ENCODE measurements around the gene EMC8. TPM values are rescaled to one million over a fixed set of nuclear protein-coding genes. Genes with fewer than 3 reads are reported as not detected.

EMC8 gene
- total and polyA plus RNA-seq, 2 donors (not counting 1 experiment from before 2014, with no cell fraction given): 22.1 to 33.1 TPM

DNA sequence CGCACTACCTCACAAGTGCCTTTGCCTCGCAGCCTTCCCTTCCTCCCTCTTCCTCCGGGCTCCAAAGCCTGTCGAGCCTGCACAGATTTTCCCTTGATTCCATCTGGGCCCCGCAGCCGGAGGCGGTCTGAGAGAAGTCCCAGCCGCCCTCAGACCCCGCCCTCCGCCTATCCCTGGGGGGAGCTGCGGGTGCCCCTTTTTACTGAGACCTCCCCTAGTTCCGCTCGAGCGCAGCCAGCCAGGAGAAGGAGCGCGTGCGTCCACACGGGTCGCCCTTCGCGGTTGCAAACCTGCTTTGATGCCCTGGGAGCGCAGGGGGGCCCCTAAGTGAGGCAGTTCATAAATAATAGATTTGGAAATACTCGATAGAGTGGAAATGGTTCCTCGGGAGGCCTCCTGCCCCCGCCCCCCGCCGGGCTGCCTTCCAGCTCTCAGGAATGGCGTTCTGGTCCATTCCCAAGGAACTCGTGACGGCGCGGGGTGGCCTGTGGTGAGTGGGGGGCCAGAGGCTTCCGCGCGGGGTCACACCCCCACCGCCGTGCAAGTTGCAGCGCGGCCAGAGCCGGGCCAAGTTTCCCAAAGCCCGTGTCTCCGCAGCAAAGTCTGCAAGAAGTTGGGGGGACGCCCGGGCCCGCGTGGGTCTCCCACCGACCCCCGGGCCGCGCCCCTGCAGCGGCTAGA lies 49.1 kb downstream of the EMC8 start:
- Histone ChIP-seq H3K27me3 (replicated peaks in 1 of 4; ENCODE audit: control extremely low read depth in 1 of 4, control insufficient read depth in 3 of 4, insufficient read depth in 4 of 4, low read length in 3 of 4) (no peaks in the 10 kb centered on the region), H3K9me3 (ENCODE audit: control extremely low read depth in 1 of 3, control insufficient read depth in 2 of 3, insufficient read depth in 1 of 3, low read length in 2 of 3) (no peaks in the 10 kb centered on the region), H3K27ac (ENCODE audit: low read length in 2 of 2) (peak overlapping the region; percentile 58 to 68), H2AFZ (ENCODE audit: insufficient read depth, low read depth, low read length, poor library complexity, severe bottlenecking) (peak overlapping the region; percentile 60), H3K4me2 (replicated peaks; ENCODE audit: low read depth, low read length, poor library complexity, severe bottlenecking) (peak overlapping the region; percentile 92), H3K4me3 (ENCODE audit: control extremely low read depth in 1 of 5, extremely low read depth in 1 of 5, insufficient read depth in 1 of 5, low read depth in 2 of 5, low read length in 4 of 5) (peak overlapping the region; percentile 16 to 81 (median 76)), H3K79me2 (ENCODE audit: control insufficient read depth, insufficient read depth, low read length) (peaks cover 37% of the 10 kb centered on the region), H3K9ac (ENCODE audit: low read length) (peak overlapping the region; percentile 78), H4K20me1 (ENCODE audit: control insufficient read depth, insufficient read depth, low read length, poor library complexity, severe bottlenecking) (peaks cover 28% of the 10 kb centered on the region), H3K36me3 (replicated peaks in 1 of 2; ENCODE audit: control extremely low read depth in 1 of 2, control insufficient read depth in 1 of 2, extremely low read depth in 1 of 2, insufficient read depth in 2 of 2, low read length in 1 of 2) (peaks cover 0 to 9% of the 10 kb centered on the region in 2 experiments), H3K4me1 (ENCODE audit: control insufficient read depth in 2 of 2, insufficient read depth in 2 of 2, low read length in 2 of 2) (peaks cover 72 to 89% of the 10 kb centered on the region in 2 donors)
- ATAC-seq (ENCODE audit: low read depth) (peak; percentile 46), DNase-seq (peak; percentile 74)
- ChIA-PET POLR2A (interaction anchor here (0.5 to 3.6 kb wide), 6 partner anchors 10 to 59 kb away, joined by 3 to 22 read pairs (median 4); no protein-coding TSS in a partner anchor), CTCF (interaction anchor here (1.1 to 3.4 kb wide), 8 partner anchors 9 to 50 kb away, joined by 3 to 12 read pairs (median 5); no protein-coding TSS in a partner anchor)
- Mint-ChIP-seq H3K4me3 (peak overlapping the region; percentile 97), H3K27ac (peak overlapping the region; percentile 96), H3K27me3 (no peaks in the 10 kb centered on the region), H3K9me3 (ENCODE audit: insufficient read depth) (no peaks in the 10 kb centered on the region), H3K4me1 (peaks cover 72% of the 10 kb centered on the region)
- intact Hi-C loops (cut with micrococcal nuclease): loop anchor here (1.0 to 2.0 kb wide), 3 partner anchors 9 to 137 kb away; partner anchors contain the start of genes COX4I1, EMC8 and GSE1
- WGBS (ENCODE audit: insufficient coverage): 1% methylated on average over 51 of the region's 51 CpGs
- TF ChIP-seq CTCF (IDR thresholded peaks at IDR 0.05) (no peak), EZH2 (IDR thresholded peaks at IDR 0.05; ENCODE audit: borderline replicate concordance, insufficient read depth, low read depth, low read length, poor library complexity, severe bottlenecking) (no peak)

GRCh38 chr16:85749771-85750145 lies 49.6 kb downstream of the EMC8 start:
- POLR2A ChIA-PET: interaction anchor here (0.6 to 3.6 kb wide), 5 partner anchors 11 to 58 kb away, joined by 3 to 22 read pairs (median 5); no protein-coding TSS in a partner anchor

More at GRCh38 chr16:85749771-85750145, 49.6 kb downstream of the EMC8 start:
- peak overlapping the region; percentile 16 to 81 (median 76) for H3K4me3 ChIP-seq (ENCODE audit: control extremely low read depth in 1 of 5, extremely low read depth in 1 of 5, insufficient read depth in 1 of 5, low read depth in 2 of 5, low read length in 4 of 5)
- peak overlapping the region; percentile 97 for H3K4me3 Mint-ChIP-seq
- peak overlapping the region; percentile 60 for H2AFZ ChIP-seq (ENCODE audit: insufficient read depth, low read depth, low read length, poor library complexity, severe bottlenecking)
- H4K20me1 ChIP-seq (ENCODE audit: control insufficient read depth, insufficient read depth, low read length, poor library complexity, severe bottlenecking): peaks cover 28% of the 10 kb centered on the region
- WGBS (ENCODE audit: insufficient coverage): 2% methylated on average over 5 of the region's 14 CpGs
- peaks cover 40% of the 10 kb centered on the region for H3K79me2 ChIP-seq (ENCODE audit: control insufficient read depth, insufficient read depth, low read length)
- peak overlapping the region in 1 of 2 donors; percentile 58 for H3K27ac ChIP-seq (ENCODE audit: low read length in 2 of 2)
- no peaks in the 10 kb centered on the region for H3K27me3 Mint-ChIP-seq
- peak overlapping the region; percentile 78 for H3K9ac ChIP-seq (ENCODE audit: low read length)
- TF ChIP-seq CTCF (IDR thresholded peaks at IDR 0.05): no peak
- no peak for TF ChIP-seq EZH2 (IDR thresholded peaks at IDR 0.05; ENCODE audit: borderline replicate concordance, insufficient read depth, low read depth, low read length, poor library complexity, severe bottlenecking)
- peaks cover 71% of the 10 kb centered on the region for H3K4me1 Mint-ChIP-seq
- intact Hi-C loops (cut with micrococcal nuclease): loop anchor here (1.0 to 2.0 kb wide), 3 partner anchors 10 to 137 kb away; partner anchors contain the start of genes COX4I1, EMC8 and GSE1
- H3K4me1 ChIP-seq (ENCODE audit: control insufficient read depth in 2 of 2, insufficient read depth in 2 of 2, low read length in 2 of 2): peaks cover 67 to 86% of the 10 kb centered on the region in 2 donors
- H3K27ac Mint-ChIP-seq: peak overlapping the region; percentile 96
- CTCF ChIA-PET: interaction anchor here (1.0 to 3.4 kb wide), 9 partner anchors 10 to 76 kb away, joined by 3 to 12 read pairs (median 5); no protein-coding TSS in a partner anchor
- H3K9me3 Mint-ChIP-seq (ENCODE audit: insufficient read depth): no peaks in the 10 kb centered on the region
- DNase-seq (no peak), ATAC-seq (ENCODE audit: low read depth) (no peak)
- peak overlapping the region; percentile 92 for H3K4me2 ChIP-seq (replicated peaks; ENCODE audit: low read depth, low read length, poor library complexity, severe bottlenecking)
- H3K36me3 ChIP-seq (replicated peaks in 1 of 2; ENCODE audit: control extremely low read depth in 1 of 2, control insufficient read depth in 1 of 2, extremely low read depth in 1 of 2, insufficient read depth in 2 of 2, low read length in 1 of 2): peaks cover 0 to 9% of the 10 kb centered on the region in 2 experiments
- no peaks in the 10 kb centered on the region for H3K9me3 ChIP-seq (ENCODE audit: control extremely low read depth in 1 of 3, control insufficient read depth in 2 of 3, insufficient read depth in 1 of 3, low read length in 2 of 3)
- no peaks in the 10 kb centered on the region for H3K27me3 ChIP-seq (replicated peaks in 1 of 4; ENCODE audit: control extremely low read depth in 1 of 4, control insufficient read depth in 3 of 4, insufficient read depth in 4 of 4, low read length in 3 of 4)
